Right atrium auricular region (tissue), 2 donors: Measurements from ENCODE around the gene BARHL1. TPM values are rescaled to one million over a fixed set of nuclear protein-coding genes. Genes with fewer than 3 reads are reported as not detected.

ENCODE experiments used
- DNase-seq: peaks from one replicate; pipeline ENCODE4 v3.0.0-alpha.2; 2019; ENCODE audit warnings: low spot score
- H3K27ac ChIP-seq, 2 donors: fragments of 200-600 bp; sonication (generic); 1 replicate in 1 of 2; 2 replicates in 1 of 2; pipeline ENCODE4 v1.5.1; 2016 to 2019
- H3K27me3 ChIP-seq, 2 donors: fragments of 200-600 bp; sonication (generic); one replicate each; pipeline versions ENCODE4 v1.5.1 to v1.6.0; 2017 to 2019
- H3K36me3 ChIP-seq: fragments of 200-600 bp; sonication (generic); one replicate; pipeline ENCODE4 v1.5.1; 2016
- H3K4me1 ChIP-seq, 2 donors: fragments of 200-600 bp; sonication (generic); one replicate each; pipeline versions ENCODE4 v1.5.1 to v1.6.0; 2017 to 2019
- H3K4me3 ChIP-seq, 2 donors: fragments of 200-600 bp; sonication (generic); 1 replicate in 1 of 2; 2 replicates in 1 of 2; pipeline ENCODE4 v1.5.1; 2017 to 2019; ENCODE audit warnings: mild to moderate bottlenecking in 1 of 2, moderate library complexity in 1 of 2
- H3K9me3 ChIP-seq, 2 donors: fragments of 200-600 bp; sonication (generic); one replicate each; pipeline ENCODE4 v1.5.1; 2019
- total RNA-seq, 2 donors: library from RNA; depleted of rRNA; stranded (reverse); fragments of >200 nt; gene quantifications; one replicate each; pipeline ENCODE4 v1.1.0, GENCODE V29; 2016
- TF ChIP-seq, protein P1 (sequence below), 2 donors: fragments of 200-600 bp; sonication (generic); IDR thresholded peaks; one replicate each; pipeline ENCODE4 v1.5.1; 2019; ENCODE audit warnings: antibody characterized with exemption in 2 of 2

Gene BARHL1
- total RNA-seq, 2 donors from 2014 or later: not detected

GRCh38 chr9:132589148-132590036, 7.0 kb downstream of the BARHL1 start:
- Histone ChIP-seq H3K27me3 (peaks cover 43 to 56% of the 10 kb centered on the region in 2 donors), H3K4me3 (no peak overlapping the region), H3K4me1 (peaks cover 0 to 24% of the 10 kb centered on the region in 2 donors), H3K27ac (no peak overlapping the region), H3K9me3 (no peaks in the 10 kb centered on the region), H3K36me3 (peaks cover 8% of the 10 kb centered on the region)
- no peak for DNase-seq
- TF ChIP-seq, protein P1, sequence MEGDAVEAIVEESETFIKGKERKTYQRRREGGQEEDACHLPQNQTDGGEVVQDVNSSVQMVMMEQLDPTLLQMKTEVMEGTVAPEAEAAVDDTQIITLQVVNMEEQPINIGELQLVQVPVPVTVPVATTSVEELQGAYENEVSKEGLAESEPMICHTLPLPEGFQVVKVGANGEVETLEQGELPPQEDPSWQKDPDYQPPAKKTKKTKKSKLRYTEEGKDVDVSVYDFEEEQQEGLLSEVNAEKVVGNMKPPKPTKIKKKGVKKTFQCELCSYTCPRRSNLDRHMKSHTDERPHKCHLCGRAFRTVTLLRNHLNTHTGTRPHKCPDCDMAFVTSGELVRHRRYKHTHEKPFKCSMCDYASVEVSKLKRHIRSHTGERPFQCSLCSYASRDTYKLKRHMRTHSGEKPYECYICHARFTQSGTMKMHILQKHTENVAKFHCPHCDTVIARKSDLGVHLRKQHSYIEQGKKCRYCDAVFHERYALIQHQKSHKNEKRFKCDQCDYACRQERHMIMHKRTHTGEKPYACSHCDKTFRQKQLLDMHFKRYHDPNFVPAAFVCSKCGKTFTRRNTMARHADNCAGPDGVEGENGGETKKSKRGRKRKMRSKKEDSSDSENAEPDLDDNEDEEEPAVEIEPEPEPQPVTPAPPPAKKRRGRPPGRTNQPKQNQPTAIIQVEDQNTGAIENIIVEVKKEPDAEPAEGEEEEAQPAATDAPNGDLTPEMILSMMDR (IDR thresholded peaks at IDR 0.05): no peak

DNA sequence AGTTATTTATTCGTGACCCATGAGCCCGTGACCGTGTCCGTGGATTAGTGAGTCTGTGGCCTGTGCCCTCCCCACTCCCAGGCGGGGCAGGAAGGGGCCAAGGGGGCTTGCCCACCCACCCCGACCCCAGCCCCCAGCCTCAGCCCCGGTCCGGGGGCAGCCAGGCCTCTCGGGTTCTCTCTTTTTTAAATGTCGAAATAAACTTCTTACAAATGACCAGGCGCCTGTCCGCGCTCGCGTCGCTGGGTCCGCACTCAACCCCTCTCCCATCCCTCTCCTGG, 7.6 kb downstream of the BARHL1 start:
- Histone ChIP-seq H3K9me3 (no peaks in the 10 kb centered on the region), H3K36me3 (peaks cover 13% of the 10 kb centered on the region), H3K4me3 (no peak overlapping the region), H3K27ac (no peak overlapping the region), H3K27me3 (peaks cover 40 to 50% of the 10 kb centered on the region in 2 donors), H3K4me1 (peaks cover 0 to 24% of the 10 kb centered on the region in 2 donors)
- TF ChIP-seq, protein P1 (IDR thresholded peaks at IDR 0.05): no peak
- DNase-seq: no peak

DNA sequence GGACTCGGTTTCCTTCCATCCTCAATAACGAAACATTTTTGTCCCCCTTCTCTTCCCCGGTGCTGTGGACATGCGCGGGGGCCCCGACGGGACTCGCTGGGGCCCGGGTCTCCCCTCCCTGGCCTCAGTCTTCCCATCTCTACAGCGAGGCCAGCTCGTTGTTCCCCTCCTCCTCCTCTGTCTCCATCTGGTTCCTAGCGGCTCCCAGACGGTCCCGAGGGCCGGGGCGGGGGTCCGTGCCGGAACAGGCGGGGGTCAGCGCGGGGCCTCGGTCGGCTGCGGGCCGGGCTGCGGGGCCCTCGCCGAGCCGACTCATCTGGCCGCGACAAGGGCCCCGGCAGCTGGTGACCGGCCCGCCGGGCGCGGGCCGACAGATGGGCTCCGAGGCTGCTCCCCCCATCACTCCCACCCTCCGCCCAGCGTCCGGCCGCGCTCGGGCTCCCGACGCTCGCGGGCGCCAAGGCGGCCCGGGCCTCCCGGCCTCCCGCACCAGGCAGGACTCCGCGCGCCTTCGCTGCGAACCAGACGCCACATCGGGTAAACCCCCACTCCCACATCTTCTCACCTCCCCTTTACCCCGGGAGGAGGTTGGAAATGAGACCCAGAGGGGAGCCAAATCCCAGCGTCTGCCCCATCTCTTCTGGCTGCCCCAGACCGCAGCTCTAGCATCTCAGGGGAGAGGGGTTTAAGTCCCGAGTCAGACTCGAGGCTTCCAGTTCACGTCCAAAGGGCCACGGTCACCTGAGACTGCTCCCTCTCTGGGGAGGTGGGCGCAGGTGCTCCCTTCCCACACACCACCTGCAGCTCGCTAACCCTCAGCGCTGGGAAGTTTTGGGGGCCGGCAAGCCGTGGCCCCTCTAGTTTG, 8.1 kb downstream of the BARHL1 start:
- Histone ChIP-seq H3K27me3 (peaks cover 35 to 44% of the 10 kb centered on the region in 2 donors), H3K27ac (no peak overlapping the region), H3K4me3 (no peak overlapping the region), H3K36me3 (peaks cover 13% of the 10 kb centered on the region), H3K9me3 (no peaks in the 10 kb centered on the region), H3K4me1 (peaks cover 0 to 24% of the 10 kb centered on the region in 2 donors)
- TF ChIP-seq, protein P1 (IDR thresholded peaks at IDR 0.05): no peak
- DNase-seq: no peak

DNA sequence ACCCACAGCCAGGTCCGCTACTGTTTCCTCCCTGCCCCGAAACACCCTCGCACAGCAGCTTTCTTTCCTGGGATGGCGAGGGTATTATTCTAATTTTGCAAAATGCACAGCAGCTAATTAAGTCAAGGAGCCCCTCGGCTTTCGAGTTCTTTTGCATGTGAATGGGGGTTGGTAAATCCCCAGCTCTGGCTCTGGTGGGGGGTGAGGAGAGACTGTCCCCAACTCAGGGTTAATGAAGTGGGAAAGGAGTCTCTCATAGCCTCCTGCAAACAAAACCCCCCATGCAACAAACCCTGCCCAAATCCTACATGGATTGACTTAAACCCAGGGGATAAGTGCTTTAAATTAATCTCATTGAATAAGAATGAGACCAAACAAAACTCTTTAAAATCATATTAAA, 8.8 kb downstream of the BARHL1 start:
- H3K4me3 ChIP-seq: no peak overlapping the region
- H3K9me3 ChIP-seq: no peaks in the 10 kb centered on the region
- peaks cover 29 to 37% of the 10 kb centered on the region in 2 donors for H3K27me3 ChIP-seq
- H3K36me3 ChIP-seq: peaks cover 13% of the 10 kb centered on the region
- no peak overlapping the region for H3K27ac ChIP-seq
- TF ChIP-seq, protein P1 (IDR thresholded peaks at IDR 0.05): no peak
- peaks cover 0 to 24% of the 10 kb centered on the region in 2 donors for H3K4me1 ChIP-seq
- no peak for DNase-seq

DNA sequence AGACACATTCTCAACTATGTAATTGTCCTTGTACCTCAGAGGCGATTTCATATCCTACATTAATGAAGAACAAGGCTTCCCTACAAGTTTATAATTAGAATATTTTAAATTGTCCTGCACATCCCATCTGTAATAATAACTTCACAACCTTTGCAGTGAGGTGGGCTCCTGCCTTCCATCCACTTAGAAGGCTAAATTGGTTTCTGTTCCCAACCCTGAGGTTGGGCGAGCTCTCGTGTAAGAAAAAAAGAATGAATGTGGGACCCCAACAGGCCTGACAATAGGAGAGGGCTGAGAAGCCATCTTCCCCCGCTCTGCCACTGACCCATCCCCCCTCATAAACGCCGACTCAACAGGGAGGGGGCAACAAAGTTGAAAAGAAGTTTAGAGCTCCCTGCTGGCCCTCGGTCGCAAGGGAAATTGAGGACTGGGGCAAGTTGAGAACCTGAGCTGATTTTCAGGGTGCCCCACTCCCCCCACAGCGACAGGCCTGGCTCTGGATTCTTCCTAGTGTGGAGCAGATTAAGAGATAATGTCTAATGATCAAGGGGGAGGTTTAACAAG, 9.4 kb downstream of the BARHL1 start:
- peaks cover 13% of the 10 kb centered on the region for H3K36me3 ChIP-seq
- H3K27ac ChIP-seq: no peak overlapping the region
- TF ChIP-seq, protein P1 (IDR thresholded peaks at IDR 0.05): no peak
- peaks cover 28 to 32% of the 10 kb centered on the region in 2 donors for H3K27me3 ChIP-seq
- H3K9me3 ChIP-seq: no peaks in the 10 kb centered on the region
- H3K4me1 ChIP-seq: peaks cover 0 to 18% of the 10 kb centered on the region in 2 donors
- H3K4me3 ChIP-seq: no peak overlapping the region
- DNase-seq: no peak
